HG03108 (cell line): Measurements from ENCODE around the gene ZBTB20.

Experiments used
- ATAC-seq: cut with Tn5 transposase; IDR thresholded peaks from one replicate; pipeline ENCODE4 v1.9.1; 2021; ENCODE audit warnings: moderate library complexity; ENCODE audit not compliant: unreplicated experiment

Gene ZBTB20

DNA sequence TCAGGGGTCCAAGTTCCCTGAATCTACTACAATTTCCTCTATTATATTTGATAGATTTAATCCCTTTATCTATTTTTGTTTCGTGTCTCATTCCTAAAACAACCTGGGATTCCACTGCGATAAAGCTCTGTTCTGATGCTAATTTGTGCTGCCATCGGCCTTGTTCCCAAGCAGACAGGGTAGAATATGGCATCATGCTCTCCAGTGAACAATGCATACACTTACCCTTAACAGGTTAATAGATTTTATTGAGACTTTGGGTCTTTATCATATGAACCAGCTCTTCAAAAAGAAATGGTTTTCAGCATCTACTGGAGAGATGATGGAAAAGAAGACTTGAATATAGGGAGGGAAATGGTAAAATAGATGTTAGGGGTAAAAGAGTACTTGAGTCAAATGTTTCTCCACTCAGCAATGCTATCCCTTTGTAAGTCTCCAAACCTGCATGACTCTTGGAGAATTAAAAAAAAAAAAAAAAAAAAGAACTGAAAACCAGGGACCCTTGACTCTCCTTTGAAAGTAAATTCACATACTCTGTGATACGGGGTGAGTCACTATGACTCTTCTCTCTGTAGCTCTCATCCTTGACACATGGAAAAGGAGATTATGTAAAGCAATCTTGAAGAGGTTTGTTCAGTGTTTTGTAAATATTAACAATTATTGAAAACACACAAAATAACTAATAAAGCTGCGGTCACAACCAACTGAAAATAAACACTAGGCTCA lies 268.8 kb downstream of the ZBTB20 start:
- no peak for ATAC-seq

DNA sequence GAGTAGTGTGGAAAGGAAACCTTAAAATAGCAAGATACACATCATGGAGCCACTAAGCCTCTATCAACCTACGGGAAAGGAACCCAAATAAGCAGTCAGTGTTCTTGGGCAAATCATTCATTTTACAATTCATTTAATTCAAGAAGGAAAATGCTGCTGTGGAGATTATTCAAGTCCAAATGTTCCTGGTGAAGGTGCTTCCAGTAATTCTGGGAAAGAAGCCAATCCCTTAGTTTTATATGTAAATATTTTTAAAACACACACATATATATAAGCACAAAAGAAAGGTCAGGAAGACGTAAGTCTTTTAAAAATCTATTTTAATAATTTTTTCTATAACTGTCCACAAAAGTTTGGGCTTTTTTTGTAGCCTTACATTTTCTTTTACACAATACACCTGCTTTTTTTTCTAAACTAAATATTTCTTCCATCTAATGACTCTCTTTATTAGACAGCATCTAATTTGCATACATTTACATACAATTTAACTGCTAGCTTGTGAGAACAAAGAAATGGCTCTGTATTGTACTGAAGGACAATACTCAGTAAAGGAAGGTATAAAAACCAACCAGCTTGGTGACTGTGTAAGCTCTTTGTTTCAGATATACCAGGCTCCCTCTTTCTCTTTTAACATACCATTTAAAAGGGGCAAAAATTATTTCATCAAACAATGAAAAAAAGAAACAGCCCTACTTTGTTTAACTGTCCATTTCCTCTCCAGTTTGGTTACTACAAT lies 269.5 kb downstream of the ZBTB20 start:
- no peak for ATAC-seq

DNA sequence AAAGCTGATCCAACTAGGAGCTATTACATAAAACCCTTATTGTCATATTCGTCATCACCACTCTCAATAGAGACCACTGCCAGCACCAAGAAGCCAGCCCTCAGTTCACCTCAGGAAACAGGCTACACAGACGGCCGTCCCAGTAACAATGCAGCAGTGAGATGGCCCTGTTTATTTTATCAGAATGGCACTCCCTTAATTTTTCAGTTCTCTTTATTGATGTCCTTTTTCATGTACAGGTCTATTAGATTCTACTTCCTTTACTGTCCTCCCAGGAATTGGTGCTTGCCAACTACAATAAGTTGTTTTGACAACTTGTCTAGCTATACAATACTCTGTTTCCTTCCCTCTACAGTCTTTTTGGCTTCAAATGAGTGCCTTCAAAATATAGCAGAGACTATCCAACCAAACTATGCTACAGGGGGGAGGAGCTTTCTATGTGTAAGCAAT lies 272.5 kb downstream of the ZBTB20 start:
- no peak for ATAC-seq

GRCh38 chr3:114873591-114873990 lies 273.5 kb downstream of the ZBTB20 start:
- ATAC-seq = no peak

- no peak for ATAC-seq
Observed at GRCh38 chr3:114872588-114872987, 274.5 kb downstream of the ZBTB20 start.

- no peak for ATAC-seq
Observed at GRCh38 chr3:114872050-114872449, 275.0 kb downstream of the ZBTB20 start.

DNA sequence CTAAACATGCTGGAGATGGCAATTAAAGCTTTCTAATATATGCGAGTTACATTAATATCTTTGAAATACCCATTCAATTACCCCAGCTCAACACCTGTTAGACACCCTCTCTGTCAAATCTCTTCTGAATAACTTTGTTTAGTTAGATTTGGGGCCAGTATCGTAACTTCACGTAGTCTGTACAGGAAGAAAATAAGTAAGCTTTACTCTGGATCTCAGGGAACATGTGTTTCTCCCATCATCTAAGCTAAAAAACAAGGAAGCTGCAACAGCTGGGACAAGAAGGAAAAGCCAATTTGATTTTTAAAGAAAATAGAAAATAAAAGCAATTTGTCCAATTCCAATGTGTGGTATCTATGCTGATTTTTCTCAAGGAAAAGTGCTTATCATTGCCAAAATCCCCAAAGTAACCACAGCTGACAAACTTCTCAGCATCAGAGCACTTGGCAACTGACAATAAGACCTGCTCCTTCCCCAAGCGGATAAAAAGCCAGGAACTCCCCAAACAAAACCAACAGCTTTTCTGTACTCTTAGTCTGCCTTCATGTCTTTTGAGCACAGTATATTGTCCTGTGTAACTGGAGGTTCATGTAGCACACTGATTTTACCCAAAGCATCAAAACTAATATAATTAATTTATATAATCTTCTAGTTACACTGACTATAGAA lies 279.1 kb downstream of the ZBTB20 start:
- no peak for ATAC-seq

DNA sequence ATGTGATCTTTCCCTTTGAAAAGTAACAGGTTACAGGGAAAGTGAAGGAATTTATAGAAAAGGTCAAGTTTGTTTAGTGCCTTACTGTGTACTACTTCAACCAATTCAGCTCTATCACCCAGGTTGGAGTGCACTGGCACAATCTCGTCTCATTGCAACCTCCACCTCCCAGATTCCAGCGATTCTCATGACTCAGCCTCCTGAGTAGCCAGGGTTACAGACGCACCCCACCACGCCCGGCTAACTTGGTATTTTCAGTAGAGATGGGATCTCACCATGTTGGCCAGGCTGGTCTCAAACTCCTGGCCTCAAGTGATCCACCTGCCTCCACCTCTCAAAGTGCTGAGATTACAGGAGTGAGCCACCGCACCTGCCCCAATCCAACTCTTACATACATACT lies 279.7 kb downstream of the ZBTB20 start:
- no peak for ATAC-seq

DNA sequence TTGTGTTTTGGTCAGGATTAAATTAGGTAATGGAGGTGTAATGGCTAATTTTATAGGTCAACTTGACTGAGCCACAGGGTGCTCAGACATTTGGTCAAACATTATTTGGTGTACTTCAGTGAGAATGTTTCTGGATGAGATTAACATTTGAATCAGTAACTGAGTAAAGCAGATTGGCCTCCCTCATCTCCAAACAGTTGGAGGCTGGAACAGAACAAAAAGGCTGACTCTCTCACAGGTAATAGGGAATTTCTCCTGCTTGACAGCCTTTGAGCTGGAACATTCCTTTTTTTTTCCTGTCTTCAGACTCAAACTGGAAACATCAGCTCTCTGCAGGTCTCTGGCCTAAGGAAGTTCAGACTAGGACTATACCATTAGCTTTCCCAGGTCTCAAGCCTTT lies 280.7 kb downstream of the ZBTB20 start:
- no peak for ATAC-seq

- ATAC-seq = no peak
Observed at GRCh38 chr3:114864970-114865369, 282.1 kb downstream of the ZBTB20 start.

DNA sequence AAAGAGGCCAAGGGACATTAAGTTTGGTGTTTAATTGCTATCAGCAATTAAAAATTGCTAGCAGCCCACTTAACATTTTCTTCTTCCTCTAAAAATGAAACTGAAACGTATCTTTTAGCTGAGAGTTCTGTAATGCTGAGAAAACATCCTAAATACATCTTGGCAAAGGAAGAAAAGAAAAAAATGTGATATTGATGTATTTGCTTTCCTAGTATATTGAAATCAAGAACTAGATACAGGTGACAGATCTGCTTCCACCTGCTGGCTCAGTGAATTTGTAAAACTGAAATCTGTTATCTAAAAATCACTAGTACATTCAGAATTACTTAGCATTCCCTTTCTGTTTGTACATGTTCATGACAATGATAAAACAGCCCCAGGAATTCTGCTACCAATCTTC lies 283.2 kb downstream of the ZBTB20 start:
- no peak for ATAC-seq

DNA sequence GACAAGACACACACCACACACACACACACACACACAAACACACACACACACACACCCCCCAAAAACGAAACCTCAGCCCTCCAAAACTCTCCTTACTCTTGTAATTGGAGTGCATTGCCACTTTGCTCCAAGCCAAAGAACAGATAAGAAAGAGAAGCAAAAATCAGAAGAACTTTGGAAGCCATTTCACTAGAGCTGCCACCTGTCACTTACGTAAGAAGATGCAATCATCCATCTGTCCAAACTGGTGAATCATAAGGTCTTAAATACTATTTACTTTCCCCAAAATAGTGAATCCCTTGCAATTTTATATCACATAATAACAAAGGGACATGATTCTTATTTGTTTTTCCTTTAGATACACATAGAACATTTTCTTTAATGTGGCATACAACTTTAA lies 285.4 kb downstream of the ZBTB20 start:
- ATAC-seq = no peak

DNA sequence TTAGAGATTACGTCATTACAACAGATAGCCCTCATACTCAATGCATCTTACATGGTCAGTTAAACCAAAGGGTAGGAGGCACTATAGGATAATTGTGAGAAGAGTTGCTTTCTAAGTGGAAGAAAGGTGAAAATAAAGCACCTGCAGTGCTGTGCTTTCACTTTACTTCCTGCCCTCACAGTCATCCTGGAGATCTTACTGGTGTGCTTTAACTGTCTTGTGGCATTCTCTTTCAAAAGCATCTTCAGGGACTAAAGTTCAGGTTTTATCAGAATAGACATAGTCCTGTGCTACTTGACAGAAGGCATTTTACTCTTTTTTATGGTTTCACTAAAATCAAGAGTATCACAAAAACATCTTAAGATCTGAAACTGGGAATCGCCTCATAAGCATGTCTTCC lies 286.6 kb downstream of the ZBTB20 start:
- ATAC-seq = no peak

GRCh38 chr3:114858329-114858728 lies 288.8 kb downstream of the ZBTB20 start:
- ATAC-seq = no peak

DNA sequence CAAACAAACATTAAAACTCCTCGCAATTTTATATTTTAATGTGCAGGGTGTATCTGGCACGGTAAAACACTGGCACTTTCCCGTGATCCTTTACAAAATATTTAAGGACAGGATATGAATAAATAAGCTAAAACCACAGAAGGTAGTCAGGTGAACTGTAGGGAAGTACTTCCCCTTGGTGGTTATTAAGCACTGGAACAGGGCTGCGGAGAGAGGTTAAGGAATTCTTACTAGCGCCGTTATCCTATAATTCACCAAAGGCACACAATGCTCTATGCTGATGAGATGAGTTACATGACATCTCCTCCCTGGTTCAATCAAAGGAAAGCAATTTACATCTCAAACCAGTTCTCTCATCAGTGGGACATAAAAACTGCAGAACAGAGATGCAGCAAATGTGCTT lies 289.8 kb downstream of the ZBTB20 start:
- ATAC-seq = no peak

- ATAC-seq = no peak
Observed at GRCh38 chr3:114856835-114857234, 290.3 kb downstream of the ZBTB20 start.

GRCh38 chr3:114855839-114856238 lies 291.2 kb downstream of the ZBTB20 start:
- no peak for ATAC-seq

DNA sequence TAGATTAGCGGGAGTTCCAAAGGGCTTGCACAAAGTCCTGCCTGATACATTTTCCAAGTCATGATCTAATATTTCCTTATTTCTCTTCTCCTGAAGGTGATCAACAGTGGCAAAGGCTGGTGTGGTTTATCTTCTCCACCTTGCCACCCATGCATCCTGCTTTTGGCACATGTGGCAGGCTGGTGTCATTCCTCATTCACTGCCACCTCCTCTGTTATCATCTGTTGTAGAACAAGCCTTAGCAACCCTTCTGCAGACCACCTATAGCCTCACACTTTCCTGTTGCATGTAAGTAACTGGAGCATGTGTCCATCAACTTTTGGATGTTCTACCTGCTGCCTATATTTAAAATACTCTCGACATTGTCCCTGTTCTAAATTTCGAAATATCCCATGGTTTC lies 294.1 kb downstream of the ZBTB20 start:
- ATAC-seq = no peak

DNA sequence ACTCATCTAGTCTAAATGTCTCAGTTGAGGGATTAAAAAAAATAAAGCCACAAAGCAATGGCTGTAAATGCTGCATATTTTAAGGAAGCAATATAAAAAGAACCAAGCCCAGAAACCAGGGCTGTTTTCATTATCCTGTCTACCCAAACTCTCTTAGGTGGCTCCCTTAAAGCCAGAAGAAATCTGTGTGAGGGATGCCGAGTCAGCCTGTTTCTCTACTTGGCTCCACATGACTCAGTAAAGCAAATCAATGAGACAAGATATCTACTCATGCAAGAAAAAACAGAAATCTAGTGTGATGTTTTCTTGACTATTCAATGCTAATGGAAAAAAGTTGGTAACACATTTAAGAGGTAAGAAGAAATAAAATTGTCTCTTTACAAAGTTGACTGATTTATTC lies 296.2 kb downstream of the ZBTB20 start:
- no peak for ATAC-seq

- no peak for ATAC-seq
Observed at GRCh38 chr3:114848643-114849350, 298.3 kb downstream of the ZBTB20 start.

DNA sequence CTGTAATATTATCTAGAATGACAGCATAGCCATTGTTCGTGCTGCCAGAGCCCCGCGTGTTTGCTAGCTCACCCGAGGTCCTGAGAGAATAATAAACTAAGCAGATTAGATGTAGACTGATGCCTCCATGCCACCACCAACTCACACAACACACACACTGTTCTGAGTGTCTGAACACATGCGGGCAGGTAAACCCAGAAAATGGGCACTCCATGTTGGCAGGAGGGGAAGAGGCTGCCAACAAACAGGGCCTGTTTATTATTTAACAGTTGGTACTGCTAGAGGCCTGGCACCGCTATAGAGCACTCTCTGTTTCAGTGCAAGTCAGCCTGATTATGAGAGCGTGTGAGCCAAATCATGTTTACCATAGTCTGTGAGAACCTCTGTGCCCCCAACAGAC lies 299.0 kb downstream of the ZBTB20 start:
- ATAC-seq = no peak
